GM12891 (cell line): Measurements from ENCODE around the gene CCDC158. TPM values are rescaled to one million over a fixed set of nuclear protein-coding genes. Genes with fewer than 3 reads are reported as not detected.
"Not testable (repeated sequence)": the region's sequence is repeated elsewhere in the genome, so short reads cannot be mapped to it uniquely, and the experiment has no call there.

ENCODE experiments used
- DNase-seq: peaks from one replicate; pipeline ENCODE4 v3.0.0; 2011; ENCODE audit warnings: low spot score; ENCODE audit not compliant: insufficient read length
- FAIRE-seq: peaks from 2 replicates; lab custom pipeline; 2011; peaks lifted over from hg19 to GRCh38; lab: Jason Lieb, UNC
- PAX5 ChIP-seq: IDR thresholded peaks from 2 replicates; pipeline ENCODE4 v1.6.1; 2011; ENCODE audit warnings: low read length, moderate library complexity, mild to moderate bottlenecking; ENCODE audit not compliant: insufficient read depth, severe bottlenecking
- POLR2A ChIP-seq: IDR thresholded peaks from 2 replicates; pipeline ENCODE4 v1.6.1; 2011; ENCODE audit warnings: low read depth, low read length, control low read depth
- POLR2AphosphoS5 ChIP-seq: IDR thresholded peaks from 2 replicates; pipeline ENCODE4 v1.6.1; 2011; ENCODE audit warnings: low read depth, low read length, control low read depth
- POU2F2 ChIP-seq: IDR thresholded peaks from 2 replicates; pipeline ENCODE4 v1.6.1; 2011; ENCODE audit warnings: low read depth, mild to moderate bottlenecking, control low read depth, low read length, moderate library complexity
- SPI1 ChIP-seq: IDR thresholded peaks from 2 replicates; pipeline ENCODE4 v1.6.1; 2011; ENCODE audit warnings: low read depth, low read length, control low read depth
- TAF1 ChIP-seq: IDR thresholded peaks from 2 replicates; pipeline ENCODE4 v1.6.1; 2011; ENCODE audit warnings: low read depth, low read length, control low read depth
- polyA plus RNA-seq: library from polyadenylated mRNA; unstranded; fragments of >200 nt; gene quantifications from one replicate; pipeline ENCODE4 v1.2.1, GENCODE V29; 2012; ENCODE audit warnings: low read depth, missing spikeins, inconsistent platforms; ENCODE audit not compliant: missing spikeins

The CCDC158 gene
- polyA plus RNA-seq, result not detected

DNA sequence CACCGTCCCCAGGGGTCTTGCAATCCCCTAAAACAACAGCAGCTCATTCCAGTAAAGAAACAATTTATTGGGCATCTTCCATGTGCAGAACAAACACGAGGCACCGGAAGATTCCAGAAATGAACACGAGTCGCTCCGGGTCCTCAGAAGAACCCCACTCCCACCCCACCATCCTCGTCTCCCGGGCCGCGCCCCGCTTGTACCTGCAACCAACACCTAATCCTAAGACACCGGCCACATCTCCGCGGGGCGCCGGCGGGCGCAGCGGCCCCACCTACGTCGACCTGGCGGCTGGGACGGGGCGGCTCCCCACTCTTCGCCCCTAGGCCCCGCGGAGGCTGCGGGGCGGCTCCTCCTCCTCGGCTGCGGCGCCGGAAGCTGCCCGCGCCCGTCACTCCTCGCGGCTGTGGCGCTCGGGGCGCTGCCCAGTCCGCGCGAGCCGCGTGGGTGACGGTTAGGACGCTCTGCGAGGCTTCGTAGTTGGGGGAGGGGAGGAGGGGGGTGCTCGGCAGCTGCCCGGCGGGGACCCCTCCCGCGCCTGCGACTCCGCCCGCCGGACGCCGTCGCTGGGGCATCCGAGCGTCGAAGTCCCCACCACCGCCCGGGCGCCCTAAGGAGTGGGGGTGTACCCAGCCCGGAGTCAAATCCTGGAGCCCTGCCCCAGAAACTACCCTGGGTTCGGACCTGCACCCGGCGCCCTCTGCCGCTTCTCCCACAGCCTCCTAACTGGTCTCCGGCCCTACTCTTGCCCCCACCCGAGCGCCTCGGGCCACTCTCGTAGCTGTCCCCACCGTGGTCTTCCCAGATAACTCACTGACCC is at the start of gene CCDC158:
Gene CCDC158 (minus strand): TSS at position 380 of the 820 bp plus-strand sequence. CDS start 17,934 bp downstream, outside the sequence.
- no peak for FAIRE-seq
- TF ChIP-seq POLR2AphosphoS5 (no peak), SPI1 (no peak), POU2F2 (no peak), TAF1 (no peak), POLR2A (no peak), PAX5 (no peak)
- DNase-seq, result no peak

DNA sequence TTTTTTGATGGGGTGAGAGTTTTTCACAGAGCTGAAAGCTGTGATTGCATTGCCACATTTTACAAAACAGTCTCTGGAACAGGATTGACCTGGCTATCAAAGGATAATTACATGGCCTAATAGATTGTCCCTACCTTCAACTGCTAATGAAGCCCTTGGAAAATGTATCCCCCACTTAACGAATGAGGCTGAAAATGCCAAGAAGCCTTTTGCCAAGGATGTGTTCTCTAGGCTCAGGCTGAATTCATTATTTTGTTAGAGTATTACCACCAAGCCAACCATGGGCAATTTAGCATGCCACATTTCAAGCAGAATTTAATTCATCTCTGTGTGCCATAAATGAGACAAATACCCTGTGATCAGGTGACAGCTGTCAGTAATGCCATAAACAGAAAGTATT is 49.6 kb upstream of the CCDC158 start:
- TF ChIP-seq POLR2A, result no peak
- no peak for TF ChIP-seq POLR2AphosphoS5
- TF ChIP-seq TAF1, result no peak
- no peak for FAIRE-seq
- no peak for DNase-seq

GRCh38 chr4:76470064-76470463 is 49.1 kb upstream of the CCDC158 start:
- FAIRE-seq, result no peak
- TF ChIP-seq TAF1, result no peak
- no peak for TF ChIP-seq POLR2A
- no peak for TF ChIP-seq POLR2AphosphoS5
- TF ChIP-seq PAX5, result no peak
- TF ChIP-seq SPI1, result no peak
- TF ChIP-seq POU2F2, result no peak
- DNase-seq, result no peak

DNA sequence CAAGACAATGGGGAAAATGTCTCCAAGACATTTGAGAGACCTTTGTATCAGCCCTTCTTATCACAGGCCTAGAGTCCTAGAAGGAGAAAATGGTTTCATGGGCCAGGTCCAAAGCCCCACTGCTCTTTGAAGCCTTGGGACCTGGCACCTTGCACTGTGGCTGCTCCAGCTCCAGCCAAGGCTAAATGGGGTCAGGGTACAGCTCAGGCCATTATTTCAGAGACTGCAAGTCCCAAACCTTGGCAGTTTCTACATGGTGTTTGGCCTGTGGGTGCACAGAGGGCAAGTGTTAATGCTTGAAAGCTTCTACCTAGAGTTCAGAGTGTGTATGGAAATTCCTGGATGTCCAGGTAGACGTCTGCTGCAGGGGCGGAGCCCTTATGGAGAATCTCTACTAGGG is 42.6 kb upstream of the CCDC158 start:
- no peak for FAIRE-seq
- DNase-seq, result no peak
- TF ChIP-seq POLR2AphosphoS5 (no peak), POU2F2 (no peak), TAF1 (no peak), PAX5 (no peak), SPI1 (no peak), POLR2A (no peak)

DNA sequence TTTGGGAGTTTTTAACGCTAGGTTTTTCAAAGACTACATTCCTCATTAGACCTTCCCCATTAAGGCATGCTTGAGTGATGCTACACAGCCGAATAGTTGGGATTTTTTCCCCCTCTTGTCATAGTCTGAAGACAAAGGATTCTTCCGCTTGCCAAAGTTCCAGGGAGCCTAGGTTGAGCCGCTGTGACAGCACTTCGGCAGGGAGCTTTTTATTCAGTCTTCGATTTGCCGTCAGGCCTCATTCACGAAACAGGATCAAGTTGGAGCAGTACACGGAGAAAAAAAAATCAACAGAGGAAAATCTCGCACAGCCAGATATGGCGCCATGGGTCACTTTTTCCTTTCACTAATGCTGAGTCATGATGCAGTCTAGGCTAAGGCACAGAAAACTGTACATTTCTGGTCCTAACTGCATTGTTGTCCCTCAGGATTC is 38.4 kb upstream of the CCDC158 start:
- DNase-seq, result no peak
- no peak for FAIRE-seq
- no peak for TF ChIP-seq POLR2AphosphoS5
- no peak for TF ChIP-seq POLR2A
- no peak for TF ChIP-seq POU2F2
- TF ChIP-seq PAX5, result no peak
- TF ChIP-seq SPI1, result no peak
- TF ChIP-seq TAF1, result no peak

- DNase-seq (no peak), FAIRE-seq (no peak)
- TF ChIP-seq POLR2AphosphoS5, result no peak
- TF ChIP-seq POU2F2, result no peak
- no peak for TF ChIP-seq SPI1
- no peak for TF ChIP-seq POLR2A
- TF ChIP-seq TAF1, result no peak
- TF ChIP-seq PAX5, result no peak
These were observed 37.9 kb upstream of the CCDC158 start for GRCh38 chr4:76458825-76459224.

- TF ChIP-seq TAF1 (no peak), PAX5 (no peak), SPI1 (no peak), POLR2AphosphoS5 (no peak), POU2F2 (no peak), POLR2A (no peak)
- no peak for FAIRE-seq
- DNase-seq, result no peak
These were observed 37.4 kb upstream of the CCDC158 start for GRCh38 chr4:76458297-76458696.

GRCh38 chr4:76457885-76458284 is 36.9 kb upstream of the CCDC158 start:
- FAIRE-seq, result no peak
- no peak for DNase-seq
- TF ChIP-seq POLR2A (no peak), TAF1 (no peak), POLR2AphosphoS5 (no peak)

- not testable (repeated sequence) for DNase-seq, FAIRE-seq
These were observed 33.1 kb upstream of the CCDC158 start for GRCh38 chr4:76454073-76454472.

DNA sequence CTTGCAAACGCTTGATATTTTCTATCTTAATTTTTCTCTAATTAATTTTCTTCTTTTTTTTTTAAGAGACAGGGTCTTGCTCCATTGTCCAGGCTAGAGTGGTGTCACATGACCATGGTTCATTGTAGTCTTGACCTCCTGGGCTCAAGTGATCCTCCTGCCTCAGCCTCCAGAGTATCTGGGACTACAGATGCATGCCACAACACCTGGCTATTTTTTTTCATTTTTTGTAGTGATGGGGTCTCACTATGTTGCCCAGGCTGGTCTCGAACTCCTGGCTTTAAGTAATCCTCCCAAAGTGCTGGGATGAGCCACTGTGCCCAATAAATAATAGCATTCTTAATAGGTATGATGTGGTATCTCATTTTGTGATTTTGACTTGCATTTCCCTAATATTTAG is 32.3 kb upstream of the CCDC158 start:
- FAIRE-seq, result no peak
- TF ChIP-seq SPI1 (no peak), POLR2A (no peak), POLR2AphosphoS5 (no peak), POU2F2 (no peak), TAF1 (no peak), PAX5 (no peak)
- no peak for DNase-seq
